B cell (primary cell): ENCODE measurements around the gene MAP4K2. TPM values are rescaled to one million over a fixed set of nuclear protein-coding genes. Genes with fewer than 3 reads are reported as not detected.

ENCODE experiments used
- ATAC-seq: fragments of 200-7000 bp; cut with Tn5 transposase; one replicate; pipeline ENCODE4 v1.10.0; 2021; ENCODE audit warnings: low read depth, mild to moderate bottlenecking, moderate number of reproducible peaks, moderate library complexity
- CTCF ChIA-PET: fragments of 350-600 bp; sonication (Branson Sonifier 250); formaldehyde crosslinking; loops from one replicate; lab custom pipeline; 2021; ENCODE audit warnings: antibody characterized with exemption, inconsistent platforms; lab: Charles Lee
- POLR2A ChIA-PET: fragments of 350-600 bp; sonication (Branson Sonifier 250); formaldehyde crosslinking; loops from one replicate; lab custom pipeline; 2021; ENCODE audit warnings: antibody characterized with exemption; lab: Charles Lee
- DNase-seq: peaks from one replicate; pipeline ENCODE4 v3.0.0; 2013
- H2AFZ ChIP-seq: 2 replicates; pipeline ENCODE4 v1.6.1; 2012; ENCODE audit warnings: mild to moderate bottlenecking, low read depth, low read length; ENCODE audit not compliant: insufficient read depth, poor library complexity, severe bottlenecking
- H3K27ac ChIP-seq, 2 donors: 1 replicate in 1 of 2; 2 replicates in 1 of 2; pipeline ENCODE4 v1.5.1; 2012 to 2013; ENCODE audit warnings: low read length in 2 of 2, mild to moderate bottlenecking in 2 of 2, moderate library complexity in 1 of 2
- H3K27me3 ChIP-seq, 4 experiments: fragments of 200-600 bp in 1 of 4; sonication (generic) in 1 of 4; replicated peaks in 1 of 4; 1 replicate in 2 of 4; 2 replicates in 2 of 4; pipeline versions ENCODE4 v1.6.1 to v1.7.0; 2013 to 2016; ENCODE audit warnings: low read length in 3 of 4, mild to moderate bottlenecking in 2 of 4, mixed read lengths in 1 of 4, moderate library complexity in 1 of 4; ENCODE audit not compliant: insufficient read depth in 4 of 4, control insufficient read depth in 3 of 4; ENCODE audit errors: control extremely low read depth in 1 of 4
- H3K36me3 ChIP-seq, 2 experiments: replicated peaks in 1 of 2; 1 replicate in 1 of 2; 2 replicates in 1 of 2; pipeline versions ENCODE4 v1.6.1 to v1.7.1; 2013; ENCODE audit warnings: low read length in 1 of 2; ENCODE audit not compliant: insufficient read depth in 2 of 2, control insufficient read depth in 1 of 2; ENCODE audit errors: control extremely low read depth in 1 of 2, extremely low read depth in 1 of 2
- H3K4me1 ChIP-seq, 2 donors: fragments of 200-600 bp in 1 of 2; sonication (generic) in 1 of 2; 1 replicate in 1 of 2; 2 replicates in 1 of 2; pipeline versions ENCODE4 v1.5.1 to v1.6.1; 2013 to 2017; ENCODE audit warnings: low read length in 2 of 2; ENCODE audit not compliant: control insufficient read depth in 2 of 2, insufficient read depth in 2 of 2
- H3K4me2 ChIP-seq: replicated peaks from 2 replicates; pipeline ENCODE3; 2012; ENCODE audit warnings: mild to moderate bottlenecking, low read depth, low read length; ENCODE audit not compliant: poor library complexity, severe bottlenecking
- H3K4me3 ChIP-seq, 5 experiments: fragments of 200-600 bp in 1 of 5; sonication (generic) in 1 of 5; 1 replicate in 3 of 5; 2 replicates in 2 of 5; pipeline versions ENCODE4 v1.5.1 to v1.7.0; 2011 to 2016; ENCODE audit warnings: low read length in 4 of 5, mild to moderate bottlenecking in 4 of 5, low read depth in 2 of 5, control low read depth in 1 of 5, moderate library complexity in 1 of 5; ENCODE audit not compliant: insufficient read depth in 1 of 5; ENCODE audit errors: control extremely low read depth in 1 of 5, extremely low read depth in 1 of 5
- H3K79me2 ChIP-seq: fragments of 200-600 bp; sonication (generic); one replicate; pipeline ENCODE4 v1.6.0; 2016; ENCODE audit warnings: low read length; ENCODE audit not compliant: control insufficient read depth, insufficient read depth
- H3K9ac ChIP-seq: fragments of 200-600 bp; sonication (generic); 2 replicates; pipeline ENCODE4 v1.6.1; 2017; ENCODE audit warnings: mild to moderate bottlenecking, low read length, moderate library complexity
- H3K9me3 ChIP-seq, 3 donors: one replicate each; pipeline versions ENCODE4 v1.6.1 to v1.7.1; 2013; ENCODE audit warnings: low read length in 2 of 3; ENCODE audit not compliant: control insufficient read depth in 2 of 3, insufficient read depth in 1 of 3; ENCODE audit errors: control extremely low read depth in 1 of 3
- H4K20me1 ChIP-seq: 2 replicates; pipeline ENCODE4 v1.6.0; 2012; ENCODE audit warnings: mild to moderate bottlenecking, low read length; ENCODE audit not compliant: insufficient read depth, control insufficient read depth, poor library complexity, severe bottlenecking
- H3K27ac Mint-ChIP-seq: one replicate; pipeline ENCODE4 v1.8.0; 2021; ENCODE audit warnings: mixed read lengths
- H3K27me3 Mint-ChIP-seq: one replicate; pipeline ENCODE4 v1.8.0; 2021; ENCODE audit warnings: mixed read lengths
- H3K4me1 Mint-ChIP-seq: one replicate; pipeline ENCODE4 v1.8.0; 2021; ENCODE audit warnings: mixed read lengths
- H3K4me3 Mint-ChIP-seq: one replicate; pipeline ENCODE4 v1.8.0; 2021; ENCODE audit warnings: mixed read lengths
- H3K9me3 Mint-ChIP-seq: one replicate; pipeline ENCODE4 v1.8.0; 2022; ENCODE audit warnings: mixed read lengths; ENCODE audit not compliant: insufficient read depth
- CTCF ChIP-seq: fragments of 200-600 bp; IDR thresholded peaks from one replicate; pipeline ENCODE4 v1.8.0; 2022; ENCODE audit warnings: antibody characterized with exemption, mild to moderate bottlenecking
- EZH2 ChIP-seq: IDR thresholded peaks from 2 replicates; pipeline ENCODE4 v1.6.1; 2012; ENCODE audit warnings: borderline replicate concordance, low read depth, mild to moderate bottlenecking, moderate library complexity, low read length; ENCODE audit not compliant: insufficient read depth, poor library complexity, severe bottlenecking
- WGBS: methylation state at CpG from one replicate; pipeline ENCODE4 v1.1.5; 2013; ENCODE audit warnings: missing lambda C conversion rate; ENCODE audit not compliant: insufficient coverage; 5-methylcytosine and 5-hydroxymethylcytosine counted together
- intact Hi-C: fragments of 100-400 bp; cut with micrococcal nuclease; formaldehyde crosslinking; loops from one replicate; pipeline ENCODE4 v1.10.0; 2022
- polyA plus RNA-seq: library from polyadenylated mRNA; depleted of rRNA; stranded (reverse); fragments of >200 nt; gene quantifications from 2 replicates; pipeline ENCODE4 v1.2.3, GENCODE V29; 2012
- total RNA-seq, 2 donors: library from RNA; stranded (reverse); fragments of 120-200 nt in 1 of 2; gene quantifications; 1 replicate in 1 of 2; 2 replicates in 1 of 2; pipeline versions ENCODE4 v1.2.3 to v1.2.4, GENCODE V29; 2013 to 2022

The MAP4K2 gene
- total and polyA plus RNA-seq, 2 donors (not counting 1 experiment from before 2014, with no cell fraction given) = 118 to 163 TPM

GRCh38 chr11:64764040-64764611, 38.9 kb downstream of the MAP4K2 start:
- H3K4me1 ChIP-seq = peaks cover 81 to 99% of the 10 kb centered on the region in 2 donors
- peak overlapping the region; percentile 66 for H3K4me2 ChIP-seq
- POLR2A ChIA-PET = interaction anchor here (0.8 to 8.8 kb wide), 5 partner anchors 11 to 75 kb away, joined by 3 to 175 read pairs (median 11); partner anchors contain the start of genes RASGRP2 and SF1
- TF ChIP-seq CTCF (no peak), EZH2 (no peak)
- H3K9me3 ChIP-seq = no peaks in the 10 kb centered on the region
- no peaks in the 10 kb centered on the region for H3K27me3 ChIP-seq
- Mint-ChIP-seq H3K9me3 (no peaks in the 10 kb centered on the region), H3K27me3 (no peaks in the 10 kb centered on the region), H3K27ac (peak overlapping the region; percentile 88), H3K4me3 (peak overlapping the region; percentile 74), H3K4me1 (peaks cover 90% of the 10 kb centered on the region)
- intact Hi-C loops = loop anchor here (1.0 kb wide), 1 partner anchor 8 kb away; no protein-coding TSS in a partner anchor
- peak overlapping the region in 3 of 5 experiments; percentile 4 to 23 (median 18) for H3K4me3 ChIP-seq
- peaks cover 3 to 75% of the 10 kb centered on the region in 2 experiments for H3K36me3 ChIP-seq
- H2AFZ ChIP-seq = no peak overlapping the region
- peak; percentile 58 for ATAC-seq
- DNase-seq = peak; percentile 80
- CTCF ChIA-PET = interaction anchor here (1.4 to 12.2 kb wide), 6 partner anchors 8 to 130 kb away, joined by 4 to 280 read pairs (median 15); partner anchors contain the start of genes RASGRP2 and SF1
- H3K27ac ChIP-seq = peak overlapping the region; percentile 60 to 85
- peak overlapping the region; percentile 1 for H3K9ac ChIP-seq
- peaks cover 48% of the 10 kb centered on the region for H4K20me1 ChIP-seq
- peaks cover 52% of the 10 kb centered on the region for H3K79me2 ChIP-seq
- 26% methylated on average over 7 of the region's 11 CpGs for whole genome bisulfite sequencing

- peaks cover 3 to 70% of the 10 kb centered on the region in 2 experiments for H3K36me3 ChIP-seq
- Mint-ChIP-seq H3K9me3 (no peaks in the 10 kb centered on the region), H3K27ac (peak overlapping the region; percentile 88), H3K27me3 (no peaks in the 10 kb centered on the region), H3K4me1 (peaks cover 88% of the 10 kb centered on the region), H3K4me3 (peak overlapping the region; percentile 74)
- intact Hi-C loops = loop anchor here (1.0 to 2.0 kb wide), 3 partner anchors 9 to 20 kb away; no protein-coding TSS in a partner anchor
- H3K4me1 ChIP-seq = peaks cover 76 to 98% of the 10 kb centered on the region in 2 donors
- WGBS = 80% methylated on average over 5 of the region's 6 CpGs
- H3K9me3 ChIP-seq = no peaks in the 10 kb centered on the region
- ChIA-PET CTCF (interaction anchor here (0.8 to 12.2 kb wide), 8 partner anchors 8 to 251 kb away, joined by 4 to 280 read pairs (median 9); partner anchors contain the start of genes ARL2, RASGRP2 and SF1), POLR2A (interaction anchor here (0.8 to 8.8 kb wide), 5 partner anchors 9 to 75 kb away, joined by 3 to 175 read pairs (median 17); partner anchors contain the start of genes RASGRP2 and SF1)
- DNase-seq = no peak
- peak overlapping the region; percentile 60 to 85 for H3K27ac ChIP-seq
- peak overlapping the region; percentile 66 for H3K4me2 ChIP-seq
- ATAC-seq = no peak
- no peak for TF ChIP-seq CTCF
- TF ChIP-seq EZH2 = no peak
- no peaks in the 10 kb centered on the region for H3K27me3 ChIP-seq
- no peak overlapping the region for H3K9ac ChIP-seq
- peaks cover 42% of the 10 kb centered on the region for H4K20me1 ChIP-seq
- H3K4me3 ChIP-seq = peak overlapping the region in 1 of 5 experiments; percentile 18
- no peak overlapping the region for H2AFZ ChIP-seq
- peaks cover 52% of the 10 kb centered on the region for H3K79me2 ChIP-seq
These were observed 39.4 kb downstream of the MAP4K2 start for GRCh38 chr11:64763526-64764039.
